GM18907 (cell line): Measurements from ENCODE around the gene NPM3.

Source experiments
- ATAC-seq: cut with Tn5 transposase; IDR thresholded peaks from one replicate; pipeline ENCODE4 v1.9.1; 2021; ENCODE audit warnings: mild to moderate bottlenecking, moderate library complexity; ENCODE audit not compliant: unreplicated experiment

Gene NPM3

DNA sequence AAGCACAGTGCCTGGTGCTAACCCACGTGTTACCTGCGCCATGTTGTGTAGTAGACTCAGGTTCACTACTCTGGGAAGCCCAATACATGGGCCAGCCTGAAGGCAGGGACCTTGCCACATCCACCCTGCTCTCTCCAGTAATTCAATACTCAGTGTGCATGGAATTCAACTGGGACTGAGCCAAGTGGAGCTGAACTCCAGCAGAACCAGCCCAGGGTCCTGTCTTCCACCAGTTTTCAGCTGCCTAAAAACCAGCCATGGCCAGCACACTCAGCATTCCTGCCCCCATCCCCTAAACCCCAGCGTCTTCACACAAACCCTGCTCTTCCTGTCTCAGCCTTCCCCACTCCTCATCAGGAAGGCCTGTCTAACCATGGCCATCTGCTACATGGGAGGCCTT lies 22.7 kb downstream of the NPM3 start:
- no peak for ATAC-seq

DNA sequence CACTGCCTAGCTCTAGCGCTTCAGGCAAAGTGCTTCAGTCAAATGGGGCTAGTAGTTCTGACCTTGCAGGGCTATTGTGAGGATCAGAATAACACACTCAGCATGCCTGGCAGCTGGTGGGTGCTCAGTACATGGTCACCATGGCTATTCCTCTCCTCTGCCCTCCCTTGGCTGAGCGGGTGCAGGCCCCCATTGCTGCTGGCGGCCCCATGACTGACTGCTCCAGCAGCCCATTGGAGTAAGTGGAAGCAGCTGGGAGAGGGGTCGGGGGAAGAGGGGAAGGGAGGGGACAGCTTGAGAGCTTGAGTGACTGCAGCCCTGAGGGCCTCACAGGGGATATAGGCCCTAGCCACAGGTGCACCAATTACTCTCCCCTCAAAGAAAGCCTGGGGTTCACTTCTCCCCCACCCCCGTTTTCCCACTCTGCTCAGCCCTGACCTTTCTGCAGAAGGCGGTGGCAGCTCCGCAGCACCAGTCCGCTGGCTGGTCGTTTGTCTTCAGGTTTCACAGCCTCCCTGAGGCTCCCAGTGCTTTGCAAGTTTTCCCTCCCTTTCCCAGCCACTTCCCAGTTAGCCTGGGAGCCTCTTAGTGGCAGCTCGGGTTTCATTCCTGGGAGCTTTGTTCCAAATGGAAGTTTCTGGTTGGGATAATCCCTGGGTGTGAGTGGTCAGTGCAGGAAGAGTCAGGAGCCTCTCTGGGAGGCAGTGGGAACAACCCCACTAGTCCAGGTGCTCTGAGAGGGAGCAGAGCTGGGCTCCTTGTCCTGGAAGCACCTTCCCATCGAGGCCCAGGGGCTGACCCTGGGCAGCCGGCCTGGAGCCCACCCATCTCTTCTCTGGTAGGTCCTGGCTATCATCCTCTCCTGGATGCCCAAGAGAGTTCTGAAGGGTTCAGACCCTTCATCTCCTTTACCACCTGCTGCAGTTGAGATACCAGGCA lies 23.7 kb downstream of the NPM3 start:
- ATAC-seq, result no peak

DNA sequence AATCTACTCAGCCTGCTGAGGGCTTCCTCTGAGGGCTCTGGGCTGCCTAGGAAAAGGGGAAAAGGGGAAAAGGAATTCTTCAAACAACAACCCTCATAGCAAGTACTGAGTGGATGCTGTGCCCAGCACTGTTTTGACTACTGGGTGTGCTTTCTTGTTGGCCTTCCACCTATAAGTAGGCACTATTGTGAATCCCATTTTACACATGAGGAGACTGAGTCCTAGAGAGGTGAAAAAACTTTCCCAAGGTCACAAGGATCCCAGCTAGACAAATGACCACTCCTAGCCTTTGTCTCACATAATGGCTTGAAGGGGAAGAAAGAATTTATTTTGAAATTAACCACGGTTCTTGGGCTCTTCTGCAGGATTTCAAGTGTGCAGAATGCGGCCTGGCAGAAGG lies 24.4 kb downstream of the NPM3 start:
- no peak for ATAC-seq

DNA sequence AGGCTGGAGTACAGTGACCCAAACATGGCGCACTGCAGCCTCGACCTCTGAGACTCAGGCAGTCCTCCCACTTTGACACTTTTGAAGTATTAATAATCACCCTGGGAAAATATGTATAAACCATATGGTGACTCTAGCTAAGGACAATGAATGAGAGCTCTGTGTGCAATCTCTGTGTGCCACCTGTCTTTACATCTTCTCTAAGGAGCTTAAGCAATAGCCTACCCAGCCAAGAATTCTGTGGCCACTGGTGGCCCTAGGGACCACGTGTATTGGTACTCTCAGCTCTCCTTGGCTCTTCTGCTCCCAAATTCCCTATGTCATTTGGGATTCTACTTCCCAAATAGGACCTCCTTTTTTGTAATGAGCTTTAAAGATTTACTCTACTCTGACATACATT lies 31.0 kb downstream of the NPM3 start:
- ATAC-seq, result no peak

GRCh38 chr10:101749047-101750016 lies 33.9 kb downstream of the NPM3 start:
- no peak for ATAC-seq

- ATAC-seq, result no peak
Measured at GRCh38 chr10:101748496-101748895, 34.8 kb downstream of the NPM3 start.

DNA sequence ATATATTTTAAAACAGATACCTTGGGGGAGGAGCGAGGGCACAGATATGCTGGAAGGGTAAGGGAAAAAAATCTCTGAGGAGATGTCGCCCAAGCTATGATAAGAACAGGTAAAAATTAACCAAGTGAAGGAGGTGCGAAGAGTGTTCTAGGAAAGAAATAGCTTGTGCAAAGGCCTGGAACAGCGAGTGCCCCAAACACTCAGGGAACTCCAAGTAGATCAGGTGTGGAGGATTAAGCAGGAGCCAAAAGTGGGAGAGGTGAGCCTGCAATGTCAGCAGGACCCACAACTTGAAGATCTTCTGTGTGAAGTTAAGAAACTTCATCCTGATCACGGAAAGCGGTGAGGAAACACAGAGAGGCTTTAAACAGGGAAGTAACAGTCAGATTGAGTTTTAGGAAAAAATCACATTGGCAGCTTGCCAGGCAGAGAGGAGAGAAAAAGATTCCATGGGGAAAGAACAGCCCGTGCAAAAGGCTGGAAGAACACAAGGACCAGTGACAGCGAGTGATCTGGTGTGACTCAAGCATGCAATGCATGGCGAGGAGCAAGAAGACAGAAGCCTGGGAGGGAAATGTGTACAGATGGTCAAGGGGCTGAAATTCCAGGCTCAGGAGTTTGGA lies 38.1 kb downstream of the NPM3 start:
- ATAC-seq, result no peak

DNA sequence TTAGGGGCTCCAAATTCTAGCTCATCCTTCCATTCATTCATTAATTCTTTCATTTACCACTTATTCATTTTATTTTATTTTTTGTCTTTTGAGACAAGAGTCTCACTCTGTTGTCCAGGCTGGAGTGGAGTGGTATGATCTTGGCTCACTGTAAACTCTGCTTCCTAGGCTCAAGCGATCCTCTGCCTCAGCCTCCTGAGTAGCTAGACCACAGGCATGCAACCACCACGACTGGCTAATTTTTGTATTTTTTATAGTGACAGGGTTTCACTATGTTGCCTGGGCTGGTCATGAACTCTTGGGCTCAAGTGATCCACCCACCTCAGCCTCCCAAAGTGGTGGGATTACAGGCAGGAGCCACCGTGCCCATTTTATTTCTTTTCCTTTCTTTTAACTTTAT lies 39.0 kb downstream of the NPM3 start:
- no peak for ATAC-seq

DNA sequence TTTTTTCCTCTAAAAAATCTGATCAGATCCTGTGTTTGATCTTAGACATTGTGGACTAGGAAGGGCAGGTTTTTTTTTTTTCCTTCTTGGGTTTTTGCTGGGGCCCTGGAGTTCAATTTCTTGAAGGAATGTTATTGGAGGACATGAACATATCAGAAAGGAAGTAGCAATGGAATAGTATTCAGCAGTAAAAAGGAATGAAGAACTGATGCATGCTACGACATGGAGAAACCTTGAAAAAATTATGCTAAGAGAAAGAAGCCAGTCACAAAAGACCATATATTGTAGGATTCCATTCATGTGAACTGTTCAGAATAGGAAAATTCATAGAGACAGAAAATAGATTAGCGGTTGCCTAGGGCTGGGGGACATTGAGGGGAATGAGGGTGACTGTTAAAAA lies 41.3 kb downstream of the NPM3 start:
- no peak for ATAC-seq

GRCh38 chr10:101736666-101737065 lies 46.6 kb downstream of the NPM3 start:
- ATAC-seq, result no peak

DNA sequence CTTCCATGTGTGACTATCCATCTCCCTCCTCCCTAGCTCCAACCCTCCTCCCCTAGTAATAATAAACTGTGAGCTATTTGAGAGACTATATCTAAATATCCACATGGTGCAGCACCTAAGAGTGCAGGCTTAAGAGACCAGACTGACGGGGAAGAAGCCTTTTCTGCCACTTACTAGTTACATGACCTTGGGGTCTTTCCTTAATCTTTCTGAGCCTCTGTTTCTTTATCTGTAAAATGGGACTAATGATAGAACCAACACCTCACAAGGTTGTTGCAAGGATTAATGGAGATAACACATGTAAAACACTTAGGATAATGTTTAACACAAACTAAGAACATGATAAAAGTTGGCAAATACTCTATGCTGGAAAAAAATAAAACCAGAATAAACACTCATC lies 51.1 kb downstream of the NPM3 start:
- no peak for ATAC-seq
